Stimulated activated CD4-positive, alpha-beta T cell treated with anti-CD3 and anti-CD28 coated beads, TNF-alpha, amount 100 ng/mL, for 4 hours (primary cell): Measurements from ENCODE around the gene BANK1.

Experiments used
- DNase-seq, 3 experiments: peaks; one replicate each; pipeline ENCODE4 v3.0.0-alpha.2; 2020; ENCODE audit warnings: low read depth in 3 of 3

The BANK1 gene

GRCh38 chr4:102031406-102031805, 240.9 kb downstream of the BANK1 start:
- no peak for DNase-seq

GRCh38 chr4:102036016-102036415, 245.5 kb downstream of the BANK1 start:
- DNase-seq, result no peak

- no peak for DNase-seq
These were observed 246.3 kb downstream of the BANK1 start for GRCh38 chr4:102036619-102037376.

- DNase-seq, result no peak
These were observed 247.0 kb downstream of the BANK1 start for GRCh38 chr4:102037566-102037965.

GRCh38 chr4:102042871-102043802, 252.6 kb downstream of the BANK1 start:
- DNase-seq, result no peak

GRCh38 chr4:102047616-102048015, 257.1 kb downstream of the BANK1 start:
- no peak for DNase-seq

GRCh38 chr4:102055805-102056204, 265.3 kb downstream of the BANK1 start:
- no peak for DNase-seq

- no peak for DNase-seq
These were observed 266.6 kb downstream of the BANK1 start for GRCh38 chr4:102057122-102057521.

GRCh38 chr4:102061133-102061532, 270.6 kb downstream of the BANK1 start:
- no peak for DNase-seq

- no peak for DNase-seq
These were observed 274.4 kb downstream of the BANK1 start for GRCh38 chr4:102064747-102065442.

- DNase-seq, result no peak
These were observed 286.1 kb downstream of the BANK1 start for GRCh38 chr4:102076622-102077021.

- DNase-seq, result no peak
These were observed 289.7 kb downstream of the BANK1 start for GRCh38 chr4:102080184-102080583.

GRCh38 chr4:102089850-102090621, 299.5 kb downstream of the BANK1 start:
- no peak for DNase-seq

GRCh38 chr4:102091656-102092055, 301.1 kb downstream of the BANK1 start:
- DNase-seq, result no peak

GRCh38 chr4:102094481-102094880, 304.0 kb downstream of the BANK1 start:
- DNase-seq, result no peak

- no peak for DNase-seq
These were observed 312.8 kb downstream of the BANK1 start for GRCh38 chr4:102103368-102103767.

- no peak for DNase-seq
These were observed 313.7 kb downstream of the BANK1 start for GRCh38 chr4:102104278-102104677.

GRCh38 chr4:102105983-102106382, 315.5 kb downstream of the BANK1 start:
- no peak for DNase-seq

GRCh38 chr4:102114118-102114630, 323.6 kb downstream of the BANK1 start:
- DNase-seq, result no peak

- DNase-seq, result no peak
These were observed 325.6 kb downstream of the BANK1 start for GRCh38 chr4:102116121-102116520.

GRCh38 chr4:102120846-102121245, 330.3 kb downstream of the BANK1 start:
- no peak for DNase-seq
